Measurements from ENCODE around the gene TRIAP1.
"Not testable (repeated sequence)": the region's sequence is repeated elsewhere in the genome, so short reads cannot be mapped to it uniquely, and the experiment has no call there.

The TRIAP1 gene

GRCh38 chr12:120445911-120446843 is at the start of gene TRIAP1, which contains the start of gene GATC:
Gene TRIAP1, minus strand, starts transcription at chr12:120446384. Its CDS starts 12 bp downstream, at chr12:120446372.
Gene GATC, plus strand, starts transcription at chr12:120446444. Its CDS starts 37 bp downstream, at chr12:120446481.
- in situ Hi-C loops (cut with MboI; ENCODE audit: low sequenced_read_pairs): no loop called here

- in situ Hi-C loops (cut with MboI; ENCODE audit: low sequenced_read_pairs): no loop called here
Observed at GRCh38 chr12:120495186-120495730, 49.1 kb upstream of the TRIAP1 start.

DNA sequence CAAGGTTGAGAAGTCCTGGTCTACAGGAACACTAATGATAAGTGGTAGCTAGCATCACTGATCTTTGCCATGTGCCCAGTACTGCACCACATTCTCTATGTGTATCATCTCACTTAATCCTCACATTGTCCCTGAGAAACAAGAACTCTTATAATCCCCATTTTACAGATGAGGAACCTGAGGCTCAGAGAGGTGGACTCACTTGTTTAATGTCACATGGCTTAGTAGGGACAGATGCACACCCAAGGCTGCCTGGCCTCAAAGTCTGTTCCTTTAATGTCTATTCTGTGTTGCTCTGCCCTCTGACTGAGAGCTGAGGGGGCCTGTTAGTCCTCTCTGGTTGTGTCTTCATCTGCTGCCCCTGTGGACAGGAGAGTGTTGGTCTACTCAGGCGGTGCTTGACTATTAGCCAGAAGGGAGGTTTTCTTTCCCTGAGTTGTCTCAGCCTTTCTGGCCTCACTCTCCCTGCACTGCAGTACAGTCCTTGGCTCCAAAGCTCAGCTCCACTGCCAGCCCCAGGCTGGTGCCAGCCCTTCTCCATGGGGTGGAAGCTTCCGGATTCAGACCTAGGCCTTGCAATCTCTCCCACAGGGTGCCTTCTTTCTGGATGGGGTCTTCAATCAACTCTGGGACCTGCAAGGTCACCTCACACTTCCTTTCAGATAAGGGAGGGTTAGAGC is 44.8 kb upstream of the TRIAP1 start:
- in situ Hi-C loops (cut with MboI; ENCODE audit: low sequenced_read_pairs): no loop called here

GRCh38 chr12:120490325-120490724 is 44.1 kb upstream of the TRIAP1 start:
- in situ Hi-C loops (cut with MboI; ENCODE audit: low sequenced_read_pairs): no loop called here

- in situ Hi-C loops (cut with MboI; ENCODE audit: low sequenced_read_pairs): no loop called here
Observed at GRCh38 chr12:120489018-120489417, 42.8 kb upstream of the TRIAP1 start.

GRCh38 chr12:120488057-120488640 is 42.0 kb upstream of the TRIAP1 start:
- in situ Hi-C loops (cut with MboI; ENCODE audit: low sequenced_read_pairs): no loop called here

DNA sequence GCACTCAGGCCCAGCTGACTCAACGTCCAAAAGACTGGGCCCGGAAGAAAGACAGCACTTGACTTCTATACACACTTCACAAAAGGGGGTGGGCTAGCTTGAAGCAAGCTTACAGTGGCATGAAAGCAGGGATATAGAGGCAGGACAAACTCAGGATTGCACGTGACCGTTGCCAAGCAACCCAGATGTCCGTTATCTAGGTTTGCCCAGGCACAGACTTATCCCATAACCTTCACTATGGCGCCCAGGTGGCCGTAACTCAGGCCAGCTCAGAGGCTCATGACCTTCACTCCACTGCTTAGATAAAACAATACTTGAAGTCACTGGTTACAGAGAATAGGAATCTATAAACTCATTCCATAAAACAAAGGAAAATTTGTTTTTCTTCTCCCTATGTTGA is 41.4 kb upstream of the TRIAP1 start:
- in situ Hi-C loops (cut with MboI; ENCODE audit: low sequenced_read_pairs): not testable (repeated sequence)

GRCh38 chr12:120485961-120486881 is 40.0 kb upstream of the TRIAP1 start:
- in situ Hi-C loops (cut with MboI; ENCODE audit: low sequenced_read_pairs): no loop called here

DNA sequence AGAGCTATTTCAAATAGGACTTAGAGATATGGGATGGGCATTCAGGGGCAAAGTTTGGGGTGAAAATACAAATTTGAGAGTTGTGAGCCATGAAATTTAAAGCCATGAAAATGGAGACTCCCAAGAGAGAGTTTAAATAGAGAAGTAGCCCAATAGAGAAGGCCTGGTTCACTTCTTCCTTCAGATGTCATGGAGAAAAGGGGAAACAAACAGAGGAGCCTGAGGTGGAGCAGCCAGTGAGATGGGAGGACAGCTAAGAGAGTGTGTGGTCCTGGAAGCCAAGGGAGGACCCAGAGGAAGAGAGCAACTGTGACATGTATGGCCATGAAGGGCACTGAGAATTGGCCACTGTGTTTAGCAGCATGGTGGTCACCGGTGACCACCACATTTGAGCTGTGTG is 37.4 kb upstream of the TRIAP1 start:
- in situ Hi-C loops (cut with MboI; ENCODE audit: low sequenced_read_pairs): no loop called here

GRCh38 chr12:120481022-120481767 is 35.0 kb upstream of the TRIAP1 start:
- in situ Hi-C loops (cut with MboI; ENCODE audit: low sequenced_read_pairs): no loop called here

GRCh38 chr12:120480211-120480610 is 34.0 kb upstream of the TRIAP1 start:
- in situ Hi-C loops (cut with MboI; ENCODE audit: low sequenced_read_pairs): no loop called here

DNA sequence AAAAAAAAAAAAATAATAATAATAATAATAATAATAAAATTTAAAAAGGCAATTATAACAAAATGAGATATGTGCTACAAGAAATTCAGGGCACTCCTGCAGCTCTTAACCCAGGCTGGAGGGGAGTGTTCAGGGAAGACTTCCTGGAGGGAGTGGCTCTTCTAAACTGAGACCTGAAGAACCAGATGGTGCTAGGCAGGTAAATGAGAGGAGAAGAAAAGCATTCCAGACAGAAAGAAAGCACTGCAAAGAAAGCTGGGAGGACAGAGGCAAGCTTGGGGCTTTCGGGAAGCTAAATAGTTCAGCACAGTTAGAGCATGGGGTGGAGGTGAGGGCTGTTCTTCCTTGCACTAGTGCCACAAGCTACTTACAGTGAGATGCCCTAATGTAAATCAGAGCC is 33.3 kb upstream of the TRIAP1 start:
- in situ Hi-C loops (cut with MboI; ENCODE audit: low sequenced_read_pairs): no loop called here

DNA sequence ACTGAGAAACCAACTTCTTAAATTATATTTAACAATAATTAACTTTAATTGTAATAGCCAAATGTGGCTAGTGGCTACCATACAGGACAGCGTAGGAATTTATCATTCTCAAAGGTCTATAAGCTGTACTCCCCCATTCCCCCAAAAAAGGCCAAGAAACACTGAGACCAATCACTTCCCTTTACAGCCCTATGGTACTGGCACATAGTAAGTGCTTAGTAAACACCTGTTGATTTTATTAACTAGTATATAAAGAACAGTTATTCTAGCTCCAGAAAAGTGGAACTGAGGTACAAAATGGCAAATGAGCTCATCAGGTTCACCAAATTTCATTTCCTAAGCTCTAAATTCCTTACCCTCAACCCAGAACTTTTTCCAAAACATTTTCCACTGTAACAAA is 29.5 kb upstream of the TRIAP1 start:
- in situ Hi-C loops (cut with MboI; ENCODE audit: low sequenced_read_pairs): no loop called here

GRCh38 chr12:120474616-120474960 is 28.4 kb upstream of the TRIAP1 start:
- in situ Hi-C loops (cut with MboI; ENCODE audit: low sequenced_read_pairs): no loop called here

- in situ Hi-C loops (cut with MboI; ENCODE audit: low sequenced_read_pairs): no loop called here
Observed at GRCh38 chr12:120473807-120474615, 27.8 kb upstream of the TRIAP1 start.

- in situ Hi-C loops (cut with MboI; ENCODE audit: low sequenced_read_pairs): no loop called here
Observed at GRCh38 chr12:120472521-120472920, 26.3 kb upstream of the TRIAP1 start.

DNA sequence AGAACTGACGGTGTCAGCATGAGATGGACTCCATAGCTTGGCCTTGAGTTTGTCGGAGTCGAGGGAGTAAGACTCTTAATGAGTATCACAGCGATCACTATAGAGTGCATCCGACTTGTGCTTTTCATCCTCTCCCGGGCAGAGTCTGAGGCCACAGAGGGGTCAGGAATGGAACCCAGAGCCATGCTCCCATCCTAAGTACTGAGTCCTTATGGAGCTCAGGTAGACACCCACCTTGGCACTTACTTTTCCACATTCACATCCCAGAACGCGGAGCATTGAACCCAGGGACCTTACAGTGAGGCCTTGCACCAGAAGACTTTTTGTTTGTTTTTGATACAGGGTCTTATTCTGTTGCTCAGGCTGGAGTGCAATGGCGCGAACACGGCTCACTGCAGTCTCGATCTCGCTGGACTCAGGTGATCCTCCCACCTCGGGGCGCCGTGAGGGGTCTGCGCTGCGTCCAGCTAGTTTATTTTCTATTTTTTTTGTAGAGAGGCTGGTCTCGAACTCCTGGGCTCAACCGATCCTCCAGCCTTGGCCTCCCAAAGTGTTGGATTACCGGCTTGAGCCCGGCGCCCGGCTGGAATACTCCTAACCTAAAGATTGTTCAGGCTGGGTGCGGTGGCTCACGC is 24.1 kb upstream of the TRIAP1 start:
- in situ Hi-C loops (cut with MboI; ENCODE audit: low sequenced_read_pairs): no loop called here

DNA sequence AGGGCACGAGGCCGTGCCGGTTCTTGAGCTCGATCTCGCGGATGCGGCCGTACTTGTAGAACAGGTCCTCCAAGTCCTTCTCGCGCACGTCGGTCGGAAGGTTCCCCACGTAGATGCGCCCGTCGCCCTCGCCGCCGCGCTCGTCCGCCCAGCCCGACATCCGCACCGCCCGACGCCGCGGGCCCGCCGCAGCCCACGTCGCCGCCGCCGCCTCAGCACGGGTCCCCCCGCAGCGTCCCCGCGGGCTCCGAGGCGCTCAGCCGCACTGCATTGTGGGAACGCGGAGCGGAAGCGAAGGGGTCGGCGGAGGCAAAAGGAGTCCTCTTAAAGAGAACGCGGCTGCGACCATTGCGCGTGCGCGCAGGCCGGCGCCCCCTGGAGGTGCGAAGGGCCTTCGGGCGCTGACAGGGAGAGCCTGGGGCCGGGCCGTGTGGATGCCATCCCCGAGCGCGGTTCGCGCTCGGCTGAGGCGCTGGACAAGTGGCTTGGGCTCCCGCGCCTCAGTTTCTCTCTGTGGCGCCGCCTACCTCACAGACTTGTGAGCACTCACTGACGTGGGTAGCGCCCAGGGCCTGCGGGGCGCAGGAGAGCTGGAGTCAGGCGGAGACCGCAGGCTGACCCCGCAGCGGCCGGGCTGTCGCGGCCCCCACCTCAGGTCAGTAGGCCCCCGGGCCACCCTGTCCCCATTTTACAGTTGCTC is 23.4 kb upstream of the TRIAP1 start, which contains the start of gene SRSF9:
TSS of gene SRSF9 (minus strand) at position 299 of the 700 bp plus-strand sequence. CDS start at position 160, 139 bp downstream.
- in situ Hi-C loops (cut with MboI; ENCODE audit: low sequenced_read_pairs): no loop called here
